ENCODE measurements around the gene SUB1.
"Not testable (repeated sequence)": the region's sequence is repeated elsewhere in the genome, so short reads cannot be mapped to it uniquely, and the experiment has no call there.

The SUB1 gene

GRCh38 chr5:32600054-32600622 lies 14.8 kb downstream of the SUB1 start:
- DNase-seq (ENCODE audit: low read depth): no peak

- no peak for DNase-seq (ENCODE audit: low read depth)
Measured at GRCh38 chr5:32601623-32602295, 16.4 kb downstream of the SUB1 start.

- no peak for DNase-seq (ENCODE audit: low read depth)
Measured at GRCh38 chr5:32602906-32603305, 17.5 kb downstream of the SUB1 start.

GRCh38 chr5:32604800-32605765 lies 19.7 kb downstream of the SUB1 start:
- no peak for DNase-seq (ENCODE audit: low read depth)

- no peak for DNase-seq (ENCODE audit: low read depth)
Measured at GRCh38 chr5:32605766-32606152, 20.4 kb downstream of the SUB1 start.

- no peak for DNase-seq (ENCODE audit: low read depth)
Measured at GRCh38 chr5:32612134-32612888, 27.0 kb downstream of the SUB1 start.

- peak; percentile 74 for DNase-seq (ENCODE audit: low read depth)
Measured at GRCh38 chr5:32613050-32613672, 27.8 kb downstream of the SUB1 start.

GRCh38 chr5:32615236-32615635 lies 29.9 kb downstream of the SUB1 start:
- DNase-seq (ENCODE audit: low read depth): no peak

GRCh38 chr5:32618962-32619361 lies 33.6 kb downstream of the SUB1 start:
- DNase-seq (ENCODE audit: low read depth): no peak

- DNase-seq (ENCODE audit: low read depth): no peak
Measured at GRCh38 chr5:32621256-32621655, 35.9 kb downstream of the SUB1 start.

- no peak for DNase-seq (ENCODE audit: low read depth)
Measured at GRCh38 chr5:32625106-32625505, 39.7 kb downstream of the SUB1 start.

GRCh38 chr5:32625547-32625946 lies 40.2 kb downstream of the SUB1 start:
- no peak for DNase-seq (ENCODE audit: low read depth)

- DNase-seq (ENCODE audit: low read depth): no peak
Measured at GRCh38 chr5:32627219-32627870, 42.0 kb downstream of the SUB1 start.

- DNase-seq (ENCODE audit: low read depth): no peak
Measured at GRCh38 chr5:32628049-32628844, 42.9 kb downstream of the SUB1 start.

GRCh38 chr5:32630867-32631491 lies 45.6 kb downstream of the SUB1 start:
- no peak for DNase-seq (ENCODE audit: low read depth)

GRCh38 chr5:32633017-32633416 lies 47.7 kb downstream of the SUB1 start:
- not testable (repeated sequence) for DNase-seq (ENCODE audit: low read depth)

GRCh38 chr5:32638309-32638708 lies 53.0 kb downstream of the SUB1 start:
- DNase-seq (ENCODE audit: low read depth): no peak

- no peak for DNase-seq (ENCODE audit: low read depth)
Measured at GRCh38 chr5:32639943-32640342, 54.6 kb downstream of the SUB1 start.

GRCh38 chr5:32642276-32643002 lies 57.1 kb downstream of the SUB1 start:
- no peak for DNase-seq (ENCODE audit: low read depth)
